ENCODE results near the gene RPL10A.

The RPL10A gene

GRCh38 chr6:35488517-35488862 lies 20.3 kb downstream of the RPL10A start:
- no peak for TF ChIP-seq CTCF (IDR thresholded peaks at IDR 0.05; ENCODE audit: borderline replicate concordance, insufficient read depth, low read depth, low read length)
- no peak overlapping the region for H3K4me3 ChIP-seq (ENCODE audit: low read depth, low read length)

GRCh38 chr6:35489066-35489465 lies 20.9 kb downstream of the RPL10A start:
- no peak for TF ChIP-seq CTCF (IDR thresholded peaks at IDR 0.05; ENCODE audit: borderline replicate concordance, insufficient read depth, low read depth, low read length)
- no peak overlapping the region for H3K4me3 ChIP-seq (ENCODE audit: low read depth, low read length)

GRCh38 chr6:35489995-35490791 lies 22.0 kb downstream of the RPL10A start:
- no peak for TF ChIP-seq CTCF (IDR thresholded peaks at IDR 0.05; ENCODE audit: borderline replicate concordance, insufficient read depth, low read depth, low read length)
- no peak overlapping the region for H3K4me3 ChIP-seq (ENCODE audit: low read depth, low read length)

- H3K4me3 ChIP-seq (ENCODE audit: low read depth, low read length), result no peak overlapping the region
- TF ChIP-seq CTCF (IDR thresholded peaks at IDR 0.05; ENCODE audit: borderline replicate concordance, insufficient read depth, low read depth, low read length), result no peak
These were observed 22.8 kb downstream of the RPL10A start for GRCh38 chr6:35490821-35491557.

DNA sequence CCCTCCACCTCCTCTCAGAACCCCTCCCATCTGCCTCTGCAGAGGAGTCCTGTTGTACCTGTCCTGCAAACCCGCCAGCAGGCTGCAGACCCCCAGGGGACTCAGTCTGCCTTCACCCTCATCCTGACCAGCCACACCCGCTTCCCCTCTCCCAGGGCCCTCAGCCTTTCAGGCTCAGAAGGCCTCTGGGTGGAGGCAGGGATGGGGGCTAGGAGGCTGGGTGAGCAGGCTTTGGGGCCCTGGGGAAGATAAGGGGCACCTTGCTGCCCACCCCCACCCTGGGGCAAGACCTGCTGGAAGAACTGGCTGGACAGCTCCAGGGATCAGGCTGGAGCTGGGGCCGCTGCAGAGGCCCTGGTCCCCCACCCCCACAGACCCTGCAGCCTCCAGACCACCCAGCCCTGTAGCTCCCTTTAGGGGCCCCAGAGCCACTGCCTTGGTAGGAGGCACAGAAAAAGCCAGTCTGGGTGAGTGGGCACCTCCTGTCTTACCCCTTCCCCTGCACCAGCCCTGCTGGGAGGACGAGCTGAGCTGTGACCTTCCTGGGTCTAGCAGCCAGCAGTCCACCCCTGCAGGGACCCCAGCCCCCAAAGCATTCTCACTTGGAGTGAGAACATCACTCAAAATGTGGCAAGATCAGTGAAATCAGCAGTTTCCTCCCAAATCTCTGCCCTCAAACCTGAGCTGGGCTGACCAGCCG lies 23.5 kb downstream of the RPL10A start:
- TF ChIP-seq CTCF (IDR thresholded peaks at IDR 0.05; ENCODE audit: borderline replicate concordance, insufficient read depth, low read depth, low read length), result no peak
- H3K4me3 ChIP-seq (ENCODE audit: low read depth, low read length), result no peak overlapping the region

DNA sequence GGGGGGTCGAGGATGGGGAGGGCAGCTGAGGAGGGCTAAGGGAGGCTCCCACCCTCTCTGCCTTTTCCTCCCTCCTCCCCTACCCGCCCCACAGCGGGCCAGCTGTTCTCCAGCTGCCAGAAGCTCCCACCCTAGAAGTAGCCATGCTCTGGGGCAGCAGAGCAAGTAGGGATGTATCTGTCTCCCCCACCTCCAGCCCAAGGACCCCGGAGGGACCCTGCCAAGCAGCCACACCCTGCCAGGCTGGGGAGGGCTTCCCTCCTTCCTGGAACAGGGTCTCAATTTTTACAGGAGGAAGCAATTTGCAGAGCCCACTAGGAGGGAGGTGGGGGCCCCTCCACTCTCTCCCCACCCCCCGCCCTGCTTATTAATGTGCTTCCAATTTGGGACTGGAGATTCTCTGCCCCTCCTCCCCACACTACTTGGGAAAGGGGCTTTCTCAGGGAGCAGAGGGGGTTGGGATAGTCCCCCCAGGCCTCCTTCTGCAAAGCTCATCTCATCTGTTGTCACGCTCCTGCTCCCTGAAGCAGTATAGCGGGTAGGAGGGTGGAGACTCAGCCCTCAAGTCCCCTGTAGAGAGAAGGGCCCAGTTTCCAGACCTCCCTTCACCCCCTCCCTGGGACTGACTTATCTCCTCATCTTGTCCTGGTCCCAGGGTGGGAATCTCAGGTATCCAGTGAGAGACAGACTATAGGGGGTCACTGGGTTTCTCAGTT lies 24.2 kb downstream of the RPL10A start:
- no peak for TF ChIP-seq CTCF (IDR thresholded peaks at IDR 0.05; ENCODE audit: borderline replicate concordance, insufficient read depth, low read depth, low read length)
- no peak overlapping the region for H3K4me3 ChIP-seq (ENCODE audit: low read depth, low read length)
